Progenitor cell of endocrine pancreas (in vitro differentiated cells): ENCODE data around the gene ERRFI1. TPM values are rescaled to one million over a fixed set of nuclear protein-coding genes. Genes with fewer than 3 reads are reported as not detected.

Source experiments
- DNase-seq: peaks from one replicate; pipeline ENCODE4 v3.0.0; 2021; ENCODE audit warnings: low spot score; ENCODE audit not compliant: unreplicated experiment
- H3K27ac Mint-ChIP-seq: 2 replicates; pipeline ENCODE4 v1.8.0; 2021; ENCODE audit warnings: mild to moderate bottlenecking, moderate library complexity, mixed read lengths
- H3K27me3 Mint-ChIP-seq: 2 replicates; pipeline ENCODE4 v1.8.0; 2021; ENCODE audit warnings: mixed read lengths
- H3K36me3 Mint-ChIP-seq: 2 replicates; pipeline ENCODE4 v1.8.0; 2022; ENCODE audit warnings: mixed read lengths; ENCODE audit not compliant: insufficient read depth
- H3K4me1 Mint-ChIP-seq: 2 replicates; pipeline ENCODE4 v1.8.0; 2021; ENCODE audit warnings: low read depth, mixed read lengths
- H3K4me3 Mint-ChIP-seq: 2 replicates; pipeline ENCODE4 v1.8.0; 2021; ENCODE audit warnings: low read depth, mild to moderate bottlenecking, moderate library complexity, mixed read lengths
- H3K9me3 Mint-ChIP-seq: 2 replicates; pipeline ENCODE4 v1.8.0; 2021; ENCODE audit warnings: low read depth, mixed read lengths
- CTCF ChIP-seq: fragments of 200-600 bp; sonication (generic); IDR thresholded peaks from one replicate; pipeline ENCODE4 v1.5.0; 2021; ENCODE audit warnings: antibody characterized with exemption, mild to moderate bottlenecking; ENCODE audit not compliant: unreplicated experiment
- total RNA-seq: library from RNA; stranded (reverse); gene quantifications from 2 replicates; pipeline ENCODE4 v1.2.1, GENCODE V29; 2021

The ERRFI1 gene
- total RNA-seq, 1 donor from 2014 or later: 138 TPM

- no peak for TF ChIP-seq CTCF
- H3K27me3 Mint-ChIP-seq: no peaks in the 10 kb centered on the region
Observed at GRCh38 chr1:8040586-8040985, 14.5 kb upstream of the ERRFI1 start.

GRCh38 chr1:8039071-8039470, 13.0 kb upstream of the ERRFI1 start:
- H3K4me3 Mint-ChIP-seq: no peak overlapping the region
- no peaks in the 10 kb centered on the region for H3K4me1 Mint-ChIP-seq
- DNase-seq: no peak
- H3K27ac Mint-ChIP-seq: no peak overlapping the region
- H3K36me3 Mint-ChIP-seq: peaks cover 5% of the 10 kb centered on the region
- TF ChIP-seq CTCF: no peak
- H3K9me3 Mint-ChIP-seq: peaks cover 18% of the 10 kb centered on the region
- H3K27me3 Mint-ChIP-seq: no peaks in the 10 kb centered on the region

More at GRCh38 chr1:8040586-8040985, 14.5 kb upstream of the ERRFI1 start:
- no peak for DNase-seq
- Mint-ChIP-seq H3K4me3 (no peak overlapping the region), H3K9me3 (peaks cover 21% of the 10 kb centered on the region), H3K4me1 (no peaks in the 10 kb centered on the region), H3K36me3 (peaks cover 5% of the 10 kb centered on the region), H3K27ac (no peak overlapping the region)

GRCh38 chr1:8035289-8035688, 9.2 kb upstream of the ERRFI1 start:
- no peaks in the 10 kb centered on the region for H3K27me3 Mint-ChIP-seq
- peaks cover 3% of the 10 kb centered on the region for H3K4me1 Mint-ChIP-seq
- no peak for TF ChIP-seq CTCF
- DNase-seq: no peak
- H3K4me3 Mint-ChIP-seq: no peak overlapping the region
- H3K36me3 Mint-ChIP-seq: no peaks in the 10 kb centered on the region
- peaks cover 4% of the 10 kb centered on the region for H3K9me3 Mint-ChIP-seq
- H3K27ac Mint-ChIP-seq: no peak overlapping the region

- no peaks in the 10 kb centered on the region for H3K9me3 Mint-ChIP-seq
Observed at GRCh38 chr1:8033322-8033721, 7.2 kb upstream of the ERRFI1 start.

GRCh38 chr1:8032366-8032910, 6.3 kb upstream of the ERRFI1 start:
- no peaks in the 10 kb centered on the region for H3K36me3 Mint-ChIP-seq
- DNase-seq: no peak
- no peaks in the 10 kb centered on the region for H3K27me3 Mint-ChIP-seq
- TF ChIP-seq CTCF: no peak
- H3K4me1 Mint-ChIP-seq: peaks cover 20% of the 10 kb centered on the region
- H3K9me3 Mint-ChIP-seq: no peaks in the 10 kb centered on the region
- H3K27ac Mint-ChIP-seq: no peak overlapping the region
- H3K4me3 Mint-ChIP-seq: no peak overlapping the region

More at GRCh38 chr1:8033322-8033721, 7.2 kb upstream of the ERRFI1 start:
- DNase-seq: no peak
- Mint-ChIP-seq H3K4me3 (no peak overlapping the region), H3K27me3 (no peaks in the 10 kb centered on the region), H3K27ac (no peak overlapping the region), H3K4me1 (peaks cover 12% of the 10 kb centered on the region), H3K36me3 (no peaks in the 10 kb centered on the region)
- no peak for TF ChIP-seq CTCF
